Psoas muscle (tissue), 8 donors: ENCODE measurements around the gene CAPN14. TPM values are rescaled to one million over a fixed set of nuclear protein-coding genes. Genes with fewer than 3 reads are reported as not detected.

Source experiments
- ATAC-seq, 4 donors: fragments of 200-7000 bp; cut with Tn5 transposase; one replicate each; pipeline ENCODE4 v1.9.1; 2020; ENCODE audit warnings: moderate library complexity in 3 of 4, mild to moderate bottlenecking in 2 of 4
- DNase-seq, 2 donors: peaks; one replicate each; pipeline ENCODE4 v3.0.0-alpha.2; 2020
- H3K27ac ChIP-seq: fragments of 200-600 bp; one replicate; pipeline ENCODE4 v1.8.0; 2022
- H3K27me3 ChIP-seq, 3 donors: fragments of 200-600 bp in 1 of 3; one replicate each; pipeline versions ENCODE4 v1.6.1 to v1.8.0; 2013 to 2022; ENCODE audit warnings: low read length in 2 of 3, mild to moderate bottlenecking in 2 of 3, moderate library complexity in 1 of 3; ENCODE audit not compliant: insufficient read depth in 3 of 3
- H3K36me3 ChIP-seq, 2 donors: fragments of 200-600 bp in 1 of 2; one replicate each; pipeline versions ENCODE4 v1.6.1 to v1.8.0; 2013 to 2022; ENCODE audit warnings: low read depth in 1 of 2, mild to moderate bottlenecking in 1 of 2, moderate library complexity in 1 of 2; ENCODE audit not compliant: insufficient read depth in 1 of 2
- H3K4me1 ChIP-seq: fragments of 200-600 bp; one replicate; pipeline ENCODE4 v1.8.0; 2022
- H3K4me3 ChIP-seq: fragments of 200-600 bp; one replicate; pipeline ENCODE4 v1.8.0; 2022; ENCODE audit warnings: mild to moderate bottlenecking
- H3K9me3 ChIP-seq: fragments of 200-600 bp; one replicate; pipeline ENCODE4 v1.8.0; 2022
- WGBS, 3 donors: extraction: QIAGEN DNeasy Blood & Tissue Kit; methylation state at CpG; one replicate each; pipeline versions ENCODE4 v1.1.6 to v1.1.7; 2013; 5-methylcytosine and 5-hydroxymethylcytosine counted together
- intact Hi-C, 2 donors: fragments of 100-400 bp; cut with DNase I; formaldehyde crosslinking; loops; one replicate each; pipeline versions ENCODE4 v1.11.0 to v1.14.2; 2022
- polyA plus RNA-seq, 3 donors: library from polyadenylated mRNA; stranded (reverse); fragments of 200-250 nt; gene quantifications; one replicate each; pipeline ENCODE4 v1.2.3, GENCODE V29; 2013
- total RNA-seq, 4 donors: library from RNA; stranded (reverse); fragmentation: NEBNext Ultra II Directional in 2 of 4; extraction: Animal tissue kit (Norgen Biotek cat#: 25700) in 2 of 4; gene quantifications; one replicate each; pipeline versions ENCODE4 v1.2.1 to v1.2.4, GENCODE V29; 2021 to 2023
- TF ChIP-seq, protein P1 (sequence below): fragments of 200-600 bp; IDR thresholded peaks from one replicate; pipeline ENCODE4 v1.8.0; 2022; ENCODE audit warnings: antibody characterized with exemption
- donor health status: healthy with polysubstance abuse.
- donor health status: DM: no; HTN: no; CAD: no; lungs with moderate emphysema.
- donor health status: Bipolar disorder and iron deficiency.
- donor health status: healthy.
- donor health status: DM: yes; HTN: yes; CAD: no.
- donor health status: DM: no; HTN: no; CAD: no.
- donor health status: DM: no; HTN: no; CAD: no.
- donor health status: DM: yes; HTN: yes; CAD: no.

CAPN14 gene
- total and polyA plus RNA-seq, 7 donors: 0.01 to 0.13 (median 0.03) TPM; not detected in 3

DNA sequence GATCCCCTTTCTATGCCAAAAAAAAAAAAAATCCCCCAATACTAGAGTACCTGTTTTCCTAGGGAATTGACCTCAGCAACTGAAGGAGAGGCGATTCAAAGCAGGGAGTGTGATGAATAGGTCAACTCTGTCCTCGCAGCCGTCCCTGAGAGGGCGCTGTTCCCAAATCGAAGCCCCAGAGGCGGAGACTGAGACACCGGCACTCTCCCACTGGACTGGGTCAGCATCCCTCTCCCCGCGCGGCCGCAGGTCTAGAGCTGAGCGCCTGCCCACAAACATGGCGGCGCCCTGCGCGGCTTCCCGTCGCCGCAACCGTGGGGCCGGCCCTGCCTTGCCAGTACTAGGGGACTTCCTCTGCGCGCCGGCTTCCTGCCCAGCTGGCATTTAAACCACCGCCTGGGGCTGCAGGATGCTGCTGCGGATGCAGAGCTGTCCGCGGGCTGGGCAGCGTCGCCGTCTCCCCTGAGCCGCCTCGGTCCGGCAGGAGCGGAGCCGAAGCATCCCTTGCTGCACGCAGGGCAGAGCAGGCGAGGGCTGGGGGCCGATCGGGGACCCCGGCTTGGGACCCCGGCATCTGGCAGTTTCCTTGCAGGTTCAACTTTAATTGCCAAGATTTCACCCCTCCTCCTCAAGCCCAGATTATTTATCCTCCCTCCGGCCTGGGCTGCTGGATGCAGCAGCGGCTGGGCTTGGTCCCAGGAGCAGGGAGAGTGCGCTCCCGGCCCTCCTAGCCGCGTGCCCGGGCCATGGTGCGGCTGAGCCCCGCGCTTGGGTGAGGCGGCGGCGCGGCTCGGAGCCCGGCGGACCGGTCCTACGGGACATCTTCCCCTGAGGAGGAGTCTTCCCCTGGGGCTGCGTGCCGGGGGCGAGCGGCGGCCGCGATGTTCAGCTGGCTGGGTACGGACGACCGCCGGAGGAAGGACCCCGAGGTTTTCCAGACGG, 16.7 kb upstream of the CAPN14 start, which contains the start of gene EHD3:
Gene EHD3 (plus strand): TSS at position 412 of the 942 bp plus-strand sequence. CDS start 470 bp downstream, at position 882.
- peaks cover 18% of the 10 kb centered on the region for H3K4me1 ChIP-seq

DNA sequence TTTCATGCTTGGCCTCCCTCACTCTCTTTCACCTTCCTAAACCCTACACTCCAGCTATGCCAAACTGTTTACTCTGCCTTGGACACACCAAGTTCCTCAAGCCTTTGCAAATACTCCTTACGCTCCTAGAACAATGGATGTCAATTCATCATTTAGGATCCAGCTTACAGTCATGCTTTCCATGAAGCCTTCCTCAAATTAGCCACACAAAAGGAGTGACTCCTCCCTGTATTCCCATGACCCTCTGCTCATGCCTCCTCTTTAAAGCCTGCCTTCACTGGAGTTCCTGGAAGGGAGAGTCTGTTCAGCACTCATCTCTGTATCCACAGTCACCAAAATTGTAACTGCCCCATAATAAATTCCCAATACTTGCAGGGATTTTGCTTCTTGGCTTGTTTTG, 15.9 kb upstream of the CAPN14 start:
- TF ChIP-seq, protein P1, sequence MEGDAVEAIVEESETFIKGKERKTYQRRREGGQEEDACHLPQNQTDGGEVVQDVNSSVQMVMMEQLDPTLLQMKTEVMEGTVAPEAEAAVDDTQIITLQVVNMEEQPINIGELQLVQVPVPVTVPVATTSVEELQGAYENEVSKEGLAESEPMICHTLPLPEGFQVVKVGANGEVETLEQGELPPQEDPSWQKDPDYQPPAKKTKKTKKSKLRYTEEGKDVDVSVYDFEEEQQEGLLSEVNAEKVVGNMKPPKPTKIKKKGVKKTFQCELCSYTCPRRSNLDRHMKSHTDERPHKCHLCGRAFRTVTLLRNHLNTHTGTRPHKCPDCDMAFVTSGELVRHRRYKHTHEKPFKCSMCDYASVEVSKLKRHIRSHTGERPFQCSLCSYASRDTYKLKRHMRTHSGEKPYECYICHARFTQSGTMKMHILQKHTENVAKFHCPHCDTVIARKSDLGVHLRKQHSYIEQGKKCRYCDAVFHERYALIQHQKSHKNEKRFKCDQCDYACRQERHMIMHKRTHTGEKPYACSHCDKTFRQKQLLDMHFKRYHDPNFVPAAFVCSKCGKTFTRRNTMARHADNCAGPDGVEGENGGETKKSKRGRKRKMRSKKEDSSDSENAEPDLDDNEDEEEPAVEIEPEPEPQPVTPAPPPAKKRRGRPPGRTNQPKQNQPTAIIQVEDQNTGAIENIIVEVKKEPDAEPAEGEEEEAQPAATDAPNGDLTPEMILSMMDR: no peak
- ATAC-seq (no peak), DNase-seq (no peak)
- WGBS, 3 donors: 80 to 93% (median 86%) methylated on average over 1 of the region's 1 CpG
- intact Hi-C loops: no loop called here
- Histone ChIP-seq H3K36me3 (no peaks in the 10 kb centered on the region), H3K27ac (no peak overlapping the region), H3K4me3 (no peak overlapping the region), H3K27me3 (peaks cover 0 to 14% (median 0%) of the 10 kb centered on the region in 3 donors), H3K9me3 (no peaks in the 10 kb centered on the region), H3K4me1 (peaks cover 16% of the 10 kb centered on the region)

More for the DNA sequence above, 16.7 kb upstream of the CAPN14 start, which contains the start of gene EHD3:
- no peaks in the 10 kb centered on the region for H3K36me3 ChIP-seq
- H3K27me3 ChIP-seq: peaks cover 0 to 14% (median 0%) of the 10 kb centered on the region in 3 donors
- TF ChIP-seq, protein P1: peak; percentile 54
- H3K27ac ChIP-seq: peak within 1 kb of the TSS; percentile 27
- ATAC-seq (peak; percentile 93 to 99 (median 96)), DNase-seq (peak; percentile 86 to 91)
- intact Hi-C loops: no loop called here
- H3K9me3 ChIP-seq: no peaks in the 10 kb centered on the region
- whole genome bisulfite sequencing, 3 donors: 2% methylated on average over 61 to 74 of the region's 74 CpGs
- H3K4me3 ChIP-seq: peak within 1 kb of the TSS; percentile 75

DNA sequence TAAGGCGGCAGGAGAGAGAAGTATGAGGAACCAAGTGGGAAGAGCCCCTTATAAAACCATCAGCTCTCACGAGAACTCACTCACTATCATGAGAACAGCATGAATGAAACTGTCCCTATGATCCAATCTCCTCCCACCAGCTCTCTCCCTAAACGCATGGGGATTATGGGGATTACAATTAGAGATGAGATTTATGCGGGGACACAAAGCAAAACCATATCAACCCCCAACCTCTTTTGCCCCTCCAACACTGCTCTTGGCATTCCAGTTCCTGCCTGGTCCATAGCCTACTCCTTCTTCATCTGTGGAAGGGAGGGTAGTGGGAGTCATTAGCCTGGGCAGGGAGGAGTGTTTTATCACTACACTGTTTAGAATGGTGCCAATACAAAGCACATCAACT, 15.3 kb upstream of the CAPN14 start:
- H3K9me3 ChIP-seq: no peaks in the 10 kb centered on the region
- no peaks in the 10 kb centered on the region for H3K36me3 ChIP-seq
- DNase-seq (no peak), ATAC-seq (no peak)
- peaks cover 0 to 14% (median 0%) of the 10 kb centered on the region in 3 donors for H3K27me3 ChIP-seq
- intact Hi-C loops: no loop called here
- WGBS, 3 donors: 73 to 74% (median 74%) methylated on average over 4 of the region's 4 CpGs
- H3K27ac ChIP-seq: no peak overlapping the region
- TF ChIP-seq, protein P1: no peak
- H3K4me1 ChIP-seq: peaks cover 16% of the 10 kb centered on the region
- no peak overlapping the region for H3K4me3 ChIP-seq

DNA sequence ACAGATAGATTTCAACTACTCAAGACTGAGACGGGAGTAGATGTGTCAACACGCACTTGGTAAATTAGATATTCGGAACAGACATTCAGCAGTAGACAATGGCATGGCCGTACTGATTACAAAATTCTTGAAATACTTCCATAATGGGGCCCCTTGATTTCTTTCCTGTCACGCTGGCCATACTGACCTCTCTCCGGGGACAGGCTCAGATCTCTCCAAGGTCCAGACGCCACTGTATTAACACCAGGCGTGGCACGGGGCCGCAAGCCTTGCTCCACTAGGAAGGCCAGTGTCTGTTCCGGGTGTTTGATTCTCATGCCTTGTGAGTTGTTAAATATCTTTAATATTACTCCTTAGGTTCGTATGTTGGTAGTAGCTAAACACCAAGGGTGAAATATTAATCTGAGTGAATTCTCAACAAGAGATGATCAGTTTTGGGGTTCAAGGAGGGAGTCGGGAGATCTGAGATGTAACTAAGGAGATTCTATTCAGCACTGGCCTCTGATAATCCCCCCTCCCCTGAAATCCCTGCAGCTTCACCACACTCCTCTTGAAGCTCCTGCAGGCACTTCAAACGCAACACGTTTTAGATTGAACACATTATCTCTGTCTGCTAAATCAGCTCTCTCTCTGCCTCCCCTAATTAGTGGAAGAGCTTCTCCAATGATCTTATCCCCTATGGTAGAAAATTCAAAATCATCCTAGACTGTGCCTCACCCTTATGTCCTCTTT, 14.4 kb upstream of the CAPN14 start:
- Histone ChIP-seq H3K4me1 (peaks cover 16% of the 10 kb centered on the region), H3K4me3 (no peak overlapping the region), H3K27me3 (peaks cover 0 to 20% (median 0%) of the 10 kb centered on the region in 3 donors), H3K27ac (no peak overlapping the region), H3K9me3 (no peaks in the 10 kb centered on the region), H3K36me3 (no peaks in the 10 kb centered on the region)
- 74 to 88% (median 83%) methylated on average over 15 of the region's 15 CpGs for WGBS, 3 donors
- no peak for DNase-seq
- TF ChIP-seq, protein P1: no peak
- ATAC-seq: no peak
- intact Hi-C loops: no loop called here
